A549 (cell line): ENCODE measurements around the gene AGBL4. TPM values are rescaled to one million over a fixed set of nuclear protein-coding genes. Genes with fewer than 3 reads are reported as not detected.

Experiments
- ATAC-seq, 2 experiments: fragments of 200-7000 bp in 1 of 2; fragments of >200 bp in 1 of 2; cut with Nextera tagmentation in 1 of 2; cut with Tn5 transposase in 1 of 2; 3 replicates each; pipeline versions ENCODE4 v1.8.0 to v1.9.1; 2018 to 2020; ENCODE audit warnings: mild to moderate bottlenecking in 1 of 2, moderate library complexity in 1 of 2
- CTCF ChIA-PET: fragments of 300-600 bp; sonication (Branson Sonifier 250); formaldehyde crosslinking; extraction: SDS; loops from one replicate; lab custom pipeline; 2021; ENCODE audit warnings: antibody characterized with exemption, inconsistent platforms; lab: Yijun Ruan, JAX
- POLR2A ChIA-PET: fragments of 350-600 bp; formaldehyde crosslinking; extraction: SDS; loops from one replicate; lab custom pipeline; 2021; ENCODE audit warnings: antibody characterized with exemption, inconsistent platforms; lab: Yijun Ruan, JAX
- DNase-seq, 2 experiments: peaks; one replicate each; pipeline versions ENCODE4 v3.0.0 to v3.0.0-alpha.2; 2011 to 2016; ENCODE audit warnings: low read depth in 1 of 2, low spot score in 1 of 2
- FAIRE-seq: peaks from 2 replicates; lab custom pipeline; 2011; peaks lifted over from hg19 to GRCh38; lab: Jason Lieb, UNC
- H3K27ac ChIP-seq, 2 experiments: fragments of >200 bp; sonication (Bioruptor Twin); formaldehyde crosslinking; 3 replicates each; pipeline ENCODE4 v1.5.1; 2016 to 2017
- H3K4me1 ChIP-seq: fragments of >200 bp; sonication (Bioruptor Twin); formaldehyde crosslinking; 3 replicates; pipeline ENCODE4 v1.6.1; 2016
- H3K4me2 ChIP-seq: fragments of >200 bp; sonication (Bioruptor Twin); formaldehyde crosslinking; 3 replicates; pipeline ENCODE4 v1.6.1; 2016
- H3K4me3 ChIP-seq: fragments of >200 bp; sonication (Bioruptor Twin); formaldehyde crosslinking; 3 replicates; pipeline ENCODE4 v1.5.1; 2016
- H3K9me3 ChIP-seq: fragments of >200 bp; sonication (Bioruptor Twin); formaldehyde crosslinking; 3 replicates; pipeline ENCODE4 v1.6.1; 2016
- CBX2 ChIP-seq: fragments of 200-600 bp; sonication (generic); IDR thresholded peaks from 2 replicates; pipeline ENCODE4 v1.6.1; 2016; ENCODE audit warnings: low read depth, mild to moderate bottlenecking, borderline replicate concordance
- FOSB ChIP-seq: fragments of 250-450 bp; sonication (Bioruptor Pico); IDR thresholded peaks from 2 replicates; pipeline ENCODE4 v1.5.0; 2020; ENCODE audit warnings: mild to moderate bottlenecking, moderate library complexity
- GATA3 ChIP-seq: IDR thresholded peaks from 2 replicates; pipeline ENCODE4 v1.6.1; 2012; ENCODE audit warnings: borderline replicate concordance
- HDAC2 ChIP-seq: fragments of 200-600 bp; sonication (generic); IDR thresholded peaks from 2 replicates; pipeline ENCODE4 v1.6.1; 2016
- HOXB13 ChIP-seq: fragments of 250-450 bp; sonication (Bioruptor Pico); IDR thresholded peaks from 2 replicates; pipeline ENCODE4 v1.5.0; 2020; ENCODE audit warnings: low read depth, mild to moderate bottlenecking, moderate library complexity
- JUN ChIP-seq, 2 experiments: fragments of >200 bp; sonication (Bioruptor Twin); formaldehyde crosslinking; IDR thresholded peaks; 2 replicates in 1 of 2; 3 replicates in 1 of 2; pipeline ENCODE4 v1.6.1; 2016 to 2017
- MYC ChIP-seq: IDR thresholded peaks from 2 replicates; pipeline ENCODE4 v1.6.1; 2012; ENCODE audit warnings: mild to moderate bottlenecking, inconsistent platforms, low read length, improper control_type of control experiment, borderline replicate concordance
- NR3C1 ChIP-seq: fragments of >200 bp; sonication (Bioruptor Twin); formaldehyde crosslinking; IDR thresholded peaks from 3 replicates; pipeline ENCODE4 v1.6.1; 2017
- PBX3 ChIP-seq: IDR thresholded peaks from 2 replicates; pipeline ENCODE4 v1.6.1; 2012
- RAD21 ChIP-seq, 2 experiments: fragments of >200 bp in 1 of 2; sonication (Bioruptor Twin) in 1 of 2; formaldehyde crosslinking in 1 of 2; IDR thresholded peaks in 1 of 2; conservative IDR thresholded peaks in 1 of 2; 2 replicates in 1 of 2; 3 replicates in 1 of 2; pipeline ENCODE4 v1.6.1; 2012 to 2018; ENCODE audit warnings: inconsistent platforms in 1 of 2
- RFX5 ChIP-seq: fragments of 450-650 bp; IDR thresholded peaks from 2 replicates; pipeline ENCODE4 v1.7.1; 2014; ENCODE audit warnings: antibody characterized with exemption, mild to moderate bottlenecking, moderate library complexity
- SREBF2 ChIP-seq: fragments of 450-650 bp; IDR thresholded peaks from 2 replicates; pipeline ENCODE4 v1.6.1; 2014; ENCODE audit warnings: mild to moderate bottlenecking, moderate library complexity
- ZC3H11A ChIP-seq: fragments of 450-650 bp; IDR thresholded peaks from 2 replicates; pipeline ENCODE4 v1.6.1; 2014; ENCODE audit warnings: antibody characterized with exemption, mild to moderate bottlenecking
- ZFP36 ChIP-seq: fragments of 450-650 bp; IDR thresholded peaks from 2 replicates; pipeline ENCODE4 v1.6.1; 2014; ENCODE audit warnings: borderline replicate concordance; ENCODE audit not compliant: partially characterized antibody
- ZSCAN20 ChIP-seq: fragments of 250-450 bp; sonication (Bioruptor Pico); IDR thresholded peaks from 2 replicates; pipeline ENCODE4 v1.8.0; 2022; ENCODE audit warnings: mild to moderate bottlenecking, moderate library complexity
- WGBS: methylation state at CpG from one replicate; pipeline ENCODE4 v1.1.6; 2017; ENCODE audit errors: missing lambda C conversion rate; 5-methylcytosine and 5-hydroxymethylcytosine counted together
- polyA plus RNA-seq, 4 experiments: library from polyadenylated mRNA; depleted of rRNA in 3 of 4; stranded (reverse); fragments of >200 nt; fragmentation: RNase III in 1 of 4; extraction: RNeasy Plus Mini Kit Qiagen cat#74134 plus additional on column Dnase treatment in 1 of 4; gene quantifications; 2 replicates in 3 of 4; 3 replicates in 1 of 4; pipeline ENCODE4 v1.2.3, GENCODE V29; 2011 to 2017
- TF ChIP-seq, protein P1 (sequence below): fragments of >200 bp; sonication (Bioruptor Twin); formaldehyde crosslinking; IDR thresholded peaks from 3 replicates; pipeline ENCODE4 v1.5.1; 2016
- TF ChIP-seq, protein P2 (sequence below): fragments of 250-450 bp; sonication (Bioruptor Pico); IDR thresholded peaks from 2 replicates; pipeline ENCODE4 v1.5.0; 2020; ENCODE audit warnings: low read depth, mild to moderate bottlenecking, moderate library complexity
- TF ChIP-seq, protein P3 (sequence below): IDR thresholded peaks from 2 replicates; pipeline ENCODE4 v1.6.1; 2012; ENCODE audit warnings: low read depth, borderline replicate concordance
- TF ChIP-seq, protein P4 (sequence below): fragments of >200 bp; sonication (Bioruptor Twin); formaldehyde crosslinking; IDR thresholded peaks from 3 replicates; pipeline ENCODE4 v1.6.1; 2016
- TF ChIP-seq, protein P5 (sequence below): fragments of 150-350 bp; IDR thresholded peaks from 2 replicates; pipeline ENCODE4 v1.6.1; 2014; ENCODE audit warnings: low read depth, mild to moderate bottlenecking, low read length

The AGBL4 gene
- polyA plus RNA-seq, 2 of the 4 experiments (the other 2 are of a cell fraction) = not detected

- POLR2A ChIA-PET = no interaction called here
- no peak for FAIRE-seq
- ATAC-seq = no peak
- no peak for DNase-seq
- Histone ChIP-seq H3K4me3 (no peak overlapping the region), H3K4me1 (no peaks in the 10 kb centered on the region), H3K9me3 (no peaks in the 10 kb centered on the region), H3K27ac (no peak overlapping the region), H3K4me2 (no peak overlapping the region)
- CTCF ChIA-PET = no interaction called here
- TF ChIP-seq ZC3H11A (no peak), SREBF2 (no peak), HOXB13 (no peak), RFX5 (no peak), MYC (no peak), HDAC2 (no peak)
- TF ChIP-seq, protein P1, sequence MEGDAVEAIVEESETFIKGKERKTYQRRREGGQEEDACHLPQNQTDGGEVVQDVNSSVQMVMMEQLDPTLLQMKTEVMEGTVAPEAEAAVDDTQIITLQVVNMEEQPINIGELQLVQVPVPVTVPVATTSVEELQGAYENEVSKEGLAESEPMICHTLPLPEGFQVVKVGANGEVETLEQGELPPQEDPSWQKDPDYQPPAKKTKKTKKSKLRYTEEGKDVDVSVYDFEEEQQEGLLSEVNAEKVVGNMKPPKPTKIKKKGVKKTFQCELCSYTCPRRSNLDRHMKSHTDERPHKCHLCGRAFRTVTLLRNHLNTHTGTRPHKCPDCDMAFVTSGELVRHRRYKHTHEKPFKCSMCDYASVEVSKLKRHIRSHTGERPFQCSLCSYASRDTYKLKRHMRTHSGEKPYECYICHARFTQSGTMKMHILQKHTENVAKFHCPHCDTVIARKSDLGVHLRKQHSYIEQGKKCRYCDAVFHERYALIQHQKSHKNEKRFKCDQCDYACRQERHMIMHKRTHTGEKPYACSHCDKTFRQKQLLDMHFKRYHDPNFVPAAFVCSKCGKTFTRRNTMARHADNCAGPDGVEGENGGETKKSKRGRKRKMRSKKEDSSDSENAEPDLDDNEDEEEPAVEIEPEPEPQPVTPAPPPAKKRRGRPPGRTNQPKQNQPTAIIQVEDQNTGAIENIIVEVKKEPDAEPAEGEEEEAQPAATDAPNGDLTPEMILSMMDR = no peak
- TF ChIP-seq, protein P2, sequence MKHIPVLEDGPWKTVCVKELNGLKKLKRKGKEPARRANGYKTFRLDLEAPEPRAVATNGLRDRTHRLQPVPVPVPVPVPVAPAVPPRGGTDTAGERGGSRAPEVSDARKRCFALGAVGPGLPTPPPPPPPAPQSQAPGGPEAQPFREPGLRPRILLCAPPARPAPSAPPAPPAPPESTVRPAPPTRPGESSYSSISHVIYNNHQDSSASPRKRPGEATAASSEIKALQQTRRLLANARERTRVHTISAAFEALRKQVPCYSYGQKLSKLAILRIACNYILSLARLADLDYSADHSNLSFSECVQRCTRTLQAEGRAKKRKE (CRISPR knock-in tag) = no peak
- TF ChIP-seq, protein P3, sequence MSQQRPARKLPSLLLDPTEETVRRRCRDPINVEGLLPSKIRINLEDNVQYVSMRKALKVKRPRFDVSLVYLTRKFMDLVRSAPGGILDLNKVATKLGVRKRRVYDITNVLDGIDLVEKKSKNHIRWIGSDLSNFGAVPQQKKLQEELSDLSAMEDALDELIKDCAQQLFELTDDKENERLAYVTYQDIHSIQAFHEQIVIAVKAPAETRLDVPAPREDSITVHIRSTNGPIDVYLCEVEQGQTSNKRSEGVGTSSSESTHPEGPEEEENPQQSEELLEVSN = no peak
- WGBS = 0% methylated on average over 1 of the region's 1 CpG
Measured at GRCh38 chr1:48793863-48794262, 1229.9 kb downstream of the AGBL4 start.

DNA sequence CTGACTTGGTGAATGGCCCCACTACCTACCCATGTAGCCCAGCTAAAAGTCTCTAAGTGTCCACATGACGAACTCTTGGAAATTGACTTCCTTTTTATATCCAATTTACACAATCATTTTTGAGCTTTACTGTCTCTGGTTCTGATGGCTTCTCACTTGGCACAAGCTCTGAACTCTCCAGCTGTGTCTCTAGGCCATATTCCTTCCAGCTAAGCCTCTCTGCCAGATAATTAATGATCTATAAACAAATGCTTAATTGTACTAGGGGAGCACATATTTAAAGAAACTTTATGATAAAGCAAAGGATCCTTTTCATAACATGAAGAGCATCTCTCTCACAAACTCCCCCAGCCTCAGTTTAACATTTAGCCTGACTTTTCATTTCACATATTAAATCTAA lies 1230.8 kb downstream of the AGBL4 start:
- Histone ChIP-seq H3K4me1 (no peaks in the 10 kb centered on the region), H3K4me2 (no peak overlapping the region), H3K4me3 (no peak overlapping the region), H3K27ac (no peak overlapping the region), H3K9me3 (no peaks in the 10 kb centered on the region)
- FAIRE-seq (no peak), ATAC-seq (no peak), DNase-seq (no peak)
- TF ChIP-seq PBX3 (no peak), CBX2 (no peak), RFX5 (no peak), FOSB (CRISPR knock-in tag) (no peak), GATA3 (no peak)
- ChIA-PET CTCF (interaction anchor here (0.5 to 0.6 kb wide), 2 partner anchors 25 to 400 kb away, joined by 3 read pairs; no protein-coding TSS in a partner anchor), POLR2A (no interaction called here)
- 11% methylated on average over 1 of the region's 1 CpG for WGBS

GRCh38 chr1:48790397-48790796 lies 1233.4 kb downstream of the AGBL4 start:
- FAIRE-seq = no peak
- ChIA-PET POLR2A (no interaction called here), CTCF (no interaction called here)
- no peak overlapping the region for H3K27ac ChIP-seq
- no peak for TF ChIP-seq JUN (IDR thresholded peaks at IDR 0.05)
- no peak for TF ChIP-seq RAD21 (conservative IDR thresholded peaks at IDR 0.05 in 1 of 2, IDR thresholded peaks at IDR 0.05 in 1 of 2)
- no peak for DNase-seq
- no peak overlapping the region for H3K4me2 ChIP-seq
- no peaks in the 10 kb centered on the region for H3K9me3 ChIP-seq
- no peaks in the 10 kb centered on the region for H3K4me1 ChIP-seq
- no peak for ATAC-seq
- H3K4me3 ChIP-seq = no peak overlapping the region

DNA sequence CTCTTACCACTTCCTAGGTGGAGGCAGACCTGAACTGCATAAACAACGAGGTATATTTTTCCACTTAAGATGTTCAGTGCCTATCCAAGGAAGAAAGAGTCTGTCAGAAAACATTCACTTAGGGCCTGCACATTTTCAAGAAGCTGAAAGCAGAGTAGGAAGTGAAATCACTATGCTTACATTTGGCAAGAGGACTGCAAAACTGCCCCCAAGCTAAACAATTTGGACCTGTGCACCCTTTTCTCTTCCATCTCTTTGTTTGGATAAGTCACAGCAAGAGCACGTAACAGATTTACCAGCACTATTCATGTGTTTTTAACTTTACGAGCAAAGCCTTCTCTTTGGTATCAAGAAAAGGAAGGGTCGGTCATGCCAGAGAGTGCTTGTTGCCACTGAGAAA lies 1233.9 kb downstream of the AGBL4 start:
- Histone ChIP-seq H3K4me1 (no peaks in the 10 kb centered on the region), H3K4me3 (no peak overlapping the region), H3K4me2 (no peak overlapping the region), H3K27ac (no peak overlapping the region), H3K9me3 (no peaks in the 10 kb centered on the region)
- TF ChIP-seq, protein P4, sequence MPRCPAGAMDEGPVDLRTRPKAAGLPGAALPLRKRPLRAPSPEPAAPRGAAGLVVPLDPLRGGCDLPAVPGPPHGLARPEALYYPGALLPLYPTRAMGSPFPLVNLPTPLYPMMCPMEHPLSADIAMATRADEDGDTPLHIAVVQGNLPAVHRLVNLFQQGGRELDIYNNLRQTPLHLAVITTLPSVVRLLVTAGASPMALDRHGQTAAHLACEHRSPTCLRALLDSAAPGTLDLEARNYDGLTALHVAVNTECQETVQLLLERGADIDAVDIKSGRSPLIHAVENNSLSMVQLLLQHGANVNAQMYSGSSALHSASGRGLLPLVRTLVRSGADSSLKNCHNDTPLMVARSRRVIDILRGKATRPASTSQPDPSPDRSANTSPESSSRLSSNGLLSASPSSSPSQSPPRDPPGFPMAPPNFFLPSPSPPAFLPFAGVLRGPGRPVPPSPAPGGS = no peak
- TF ChIP-seq NR3C1 (no peak), PBX3 (no peak), ZFP36 (no peak), ZSCAN20 (CRISPR knock-in tag) (no peak)
- TF ChIP-seq, protein P5, sequence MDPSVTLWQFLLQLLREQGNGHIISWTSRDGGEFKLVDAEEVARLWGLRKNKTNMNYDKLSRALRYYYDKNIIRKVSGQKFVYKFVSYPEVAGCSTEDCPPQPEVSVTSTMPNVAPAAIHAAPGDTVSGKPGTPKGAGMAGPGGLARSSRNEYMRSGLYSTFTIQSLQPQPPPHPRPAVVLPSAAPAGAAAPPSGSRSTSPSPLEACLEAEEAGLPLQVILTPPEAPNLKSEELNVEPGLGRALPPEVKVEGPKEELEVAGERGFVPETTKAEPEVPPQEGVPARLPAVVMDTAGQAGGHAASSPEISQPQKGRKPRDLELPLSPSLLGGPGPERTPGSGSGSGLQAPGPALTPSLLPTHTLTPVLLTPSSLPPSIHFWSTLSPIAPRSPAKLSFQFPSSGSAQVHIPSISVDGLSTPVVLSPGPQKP = no peak
- 32% methylated on average over 4 of the region's 4 CpGs for WGBS
- DNase-seq (no peak), ATAC-seq (no peak), FAIRE-seq (no peak)
- CTCF ChIA-PET = no interaction called here
- POLR2A ChIA-PET = no interaction called here
